ENCODE data around the gene NIPAL4.
"Not testable (repeated sequence)": the region's sequence is repeated elsewhere in the genome, so short reads cannot be mapped to it uniquely, and the experiment has no call there.

NIPAL4 gene

GRCh38 chr5:157459715-157460599 lies at the start of gene NIPAL4:
Gene NIPAL4 (plus strand): TSS chr5:157460213. CDS start chr5:157460321, 108 bp downstream.
- DNase-seq: peak; percentile 33

GRCh38 chr5:157415838-157416237 lies 44.2 kb upstream of the NIPAL4 start:
- DNase-seq: no peak

- DNase-seq: not testable (repeated sequence)
Measured at GRCh38 chr5:157419521-157419920, 40.5 kb upstream of the NIPAL4 start.

GRCh38 chr5:157429920-157430319 lies 30.1 kb upstream of the NIPAL4 start:
- DNase-seq: not testable (repeated sequence)

GRCh38 chr5:157431544-157432200 lies 28.3 kb upstream of the NIPAL4 start:
- no peak for DNase-seq

- DNase-seq: no peak
Measured at GRCh38 chr5:157434096-157434495, 25.9 kb upstream of the NIPAL4 start.

GRCh38 chr5:157443041-157443549 lies 16.9 kb upstream of the NIPAL4 start:
- DNase-seq: no peak

GRCh38 chr5:157444224-157444623 lies 15.8 kb upstream of the NIPAL4 start:
- DNase-seq: no peak

GRCh38 chr5:157445745-157446411 lies 14.1 kb upstream of the NIPAL4 start:
- no peak for DNase-seq

GRCh38 chr5:157446412-157446935 lies 13.5 kb upstream of the NIPAL4 start:
- no peak for DNase-seq

GRCh38 chr5:157447201-157447637 lies 12.8 kb upstream of the NIPAL4 start:
- DNase-seq: no peak

GRCh38 chr5:157449011-157449723 lies 10.8 kb upstream of the NIPAL4 start:
- no peak for DNase-seq

GRCh38 chr5:157450024-157450423 lies 10.0 kb upstream of the NIPAL4 start:
- no peak for DNase-seq

- no peak for DNase-seq
Measured at GRCh38 chr5:157451806-157452205, 8.2 kb upstream of the NIPAL4 start.

- no peak for DNase-seq
Measured at GRCh38 chr5:157454273-157454672, 5.7 kb upstream of the NIPAL4 start.

GRCh38 chr5:157455057-157455456 lies 5.0 kb upstream of the NIPAL4 start:
- DNase-seq: no peak

- no peak for DNase-seq
Measured at GRCh38 chr5:157456301-157456700, 3.7 kb upstream of the NIPAL4 start.

- DNase-seq: no peak
Measured at GRCh38 chr5:157457391-157457790, 2.6 kb upstream of the NIPAL4 start.

GRCh38 chr5:157458835-157459234 lies 1.2 kb upstream of the NIPAL4 start:
- DNase-seq: no peak

- DNase-seq: no peak
Measured at GRCh38 chr5:157460921-157461792, 1.1 kb downstream of the NIPAL4 start.

GRCh38 chr5:157463081-157463480 lies 3.1 kb downstream of the NIPAL4 start:
- DNase-seq: no peak

All from stimulated activated naive CD4-positive, alpha-beta T cell treated with Interleukin-2 at 50 U/mL for 16 hours (primary cell).